ENCODE data around the gene NODAL.
A peak's percentile ranks its signal among the peaks of the same experiment; 100 is the strongest.
"Not testable (repeated sequence)": the region's sequence is repeated elsewhere in the genome, so short reads cannot be mapped to it uniquely, and the experiment has no call there.

The NODAL gene

DNA sequence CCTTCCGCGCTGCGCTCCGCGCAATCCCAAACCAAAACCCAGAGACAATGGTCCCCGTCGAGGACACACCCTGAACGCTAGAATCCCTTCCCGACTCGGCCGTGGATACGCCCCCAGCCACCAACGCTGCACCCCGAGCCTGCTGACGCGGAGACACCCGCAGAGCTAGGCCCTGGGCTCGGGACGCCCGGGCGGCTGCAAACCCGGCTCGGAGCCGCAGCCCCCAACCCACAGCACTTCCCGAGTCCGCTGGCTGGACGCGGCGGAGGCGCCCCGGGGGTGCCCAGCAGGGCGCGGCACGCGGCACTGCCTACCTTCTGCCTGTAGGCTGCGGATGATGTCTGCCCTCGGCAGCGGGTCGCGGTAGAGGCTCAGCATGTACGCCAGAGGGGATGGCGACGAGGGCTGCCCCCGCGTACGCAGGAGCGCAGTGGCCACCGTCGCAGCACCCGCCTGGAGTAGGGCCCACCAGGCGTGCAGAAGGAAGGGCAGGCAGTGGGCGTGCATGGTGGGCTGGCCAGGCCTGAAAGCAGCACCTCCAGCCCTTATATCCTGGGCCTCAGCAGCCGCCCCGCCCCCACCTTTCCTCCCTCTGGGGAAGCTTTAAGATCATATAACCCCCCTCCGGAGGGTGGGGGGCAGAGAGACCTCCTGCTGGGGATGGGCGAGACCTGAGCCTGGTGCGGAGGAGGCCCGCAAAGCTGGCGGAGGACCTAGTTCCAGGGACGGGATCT lies at the start of gene NODAL:
NODAL (minus strand) TSS at position 521 of the 734 bp plus-strand sequence; CDS start at position 507, 14 bp downstream.
- Mint-ChIP-seq H3K4me3 (peak within 1 kb of the TSS; percentile 59), H3K27me3 (peaks cover 17% of the 10 kb centered on the region), H3K36me3 (peaks cover 2% of the 10 kb centered on the region), H3K9me3 (no peaks in the 10 kb centered on the region), H3K4me1 (peaks cover 9% of the 10 kb centered on the region), H3K27ac (peak within 1 kb of the TSS; percentile 7)
- DNase-seq (ENCODE audit: low spot score in 2 of 2): no peak
- ATAC-seq (ENCODE audit: low read depth): peak; percentile 56

GRCh38 chr10:70490142-70490541 lies 48.7 kb upstream of the NODAL start:
- H3K4me1 Mint-ChIP-seq: peaks cover 49% of the 10 kb centered on the region
- no peaks in the 10 kb centered on the region for H3K36me3 Mint-ChIP-seq
- no peak for ATAC-seq (ENCODE audit: low read depth)
- peak overlapping the region; percentile 41 for H3K4me3 Mint-ChIP-seq
- H3K27ac Mint-ChIP-seq: peak overlapping the region; percentile 81
- DNase-seq (ENCODE audit: low spot score in 2 of 2): no peak
- H3K9me3 Mint-ChIP-seq: no peaks in the 10 kb centered on the region
- H3K27me3 Mint-ChIP-seq: no peaks in the 10 kb centered on the region

GRCh38 chr10:70487824-70488223 lies 46.3 kb upstream of the NODAL start:
- no peak for ATAC-seq (ENCODE audit: low read depth)
- Mint-ChIP-seq H3K4me3 (no peak overlapping the region), H3K36me3 (no peaks in the 10 kb centered on the region), H3K27ac (no peak overlapping the region), H3K9me3 (no peaks in the 10 kb centered on the region), H3K4me1 (peaks cover 26% of the 10 kb centered on the region), H3K27me3 (no peaks in the 10 kb centered on the region)
- DNase-seq (ENCODE audit: low spot score in 2 of 2): no peak

GRCh38 chr10:70483872-70484271 lies 42.4 kb upstream of the NODAL start:
- not testable (repeated sequence) for H3K27me3 Mint-ChIP-seq; H3K36me3 Mint-ChIP-seq; H3K27ac Mint-ChIP-seq; H3K4me3 Mint-ChIP-seq; ATAC-seq (ENCODE audit: low read depth); H3K9me3 Mint-ChIP-seq; DNase-seq (ENCODE audit: low spot score in 2 of 2)
- H3K4me1 Mint-ChIP-seq: peaks cover 19% of the 10 kb centered on the region

DNA sequence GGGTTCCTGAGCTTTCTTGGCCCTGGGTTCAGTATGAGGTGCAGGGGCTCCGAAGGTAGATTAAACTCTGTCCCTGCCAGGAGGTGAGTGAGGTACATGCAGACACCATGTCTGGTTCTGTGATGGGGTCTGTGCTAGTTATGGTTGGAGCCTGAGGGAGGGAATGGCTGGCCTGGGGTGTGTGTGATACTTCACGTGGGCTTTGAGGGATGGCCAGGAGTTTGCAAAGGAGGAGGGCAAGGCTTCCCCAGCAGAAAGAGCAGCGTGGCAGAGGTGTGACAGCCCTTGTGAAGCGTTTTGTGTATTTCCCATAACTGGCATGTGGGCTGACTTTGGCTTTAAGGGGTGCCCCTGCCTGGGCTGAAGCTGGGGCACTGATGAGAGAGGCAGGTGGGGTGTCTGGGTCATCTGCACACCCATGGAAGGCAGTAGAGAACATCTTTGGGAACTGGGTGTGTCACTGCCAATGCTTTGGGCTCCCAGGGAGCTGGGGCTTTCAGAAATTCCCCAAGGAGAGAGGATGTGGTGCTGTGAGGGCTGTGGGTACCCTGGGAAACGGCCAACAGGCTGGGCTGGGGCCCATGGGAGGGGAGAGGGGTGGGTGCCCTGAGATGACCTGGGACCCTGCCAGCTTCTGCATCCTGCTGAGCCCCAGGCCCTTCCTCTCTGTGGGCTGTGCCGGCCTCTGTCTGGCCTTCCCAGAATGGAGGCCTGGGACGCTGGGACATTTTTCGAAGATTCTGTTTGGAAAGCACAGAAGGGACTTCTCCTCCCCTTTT lies 41.7 kb upstream of the NODAL start:
- DNase-seq (ENCODE audit: low spot score in 2 of 2) (no peak), ATAC-seq (ENCODE audit: low read depth) (no peak)
- H3K27me3 Mint-ChIP-seq: no peaks in the 10 kb centered on the region
- H3K4me3 Mint-ChIP-seq: no peak overlapping the region
- H3K36me3 Mint-ChIP-seq: no peaks in the 10 kb centered on the region
- H3K4me1 Mint-ChIP-seq: peaks cover 16% of the 10 kb centered on the region
- no peaks in the 10 kb centered on the region for H3K9me3 Mint-ChIP-seq
- H3K27ac Mint-ChIP-seq: peak overlapping the region; percentile 15

DNA sequence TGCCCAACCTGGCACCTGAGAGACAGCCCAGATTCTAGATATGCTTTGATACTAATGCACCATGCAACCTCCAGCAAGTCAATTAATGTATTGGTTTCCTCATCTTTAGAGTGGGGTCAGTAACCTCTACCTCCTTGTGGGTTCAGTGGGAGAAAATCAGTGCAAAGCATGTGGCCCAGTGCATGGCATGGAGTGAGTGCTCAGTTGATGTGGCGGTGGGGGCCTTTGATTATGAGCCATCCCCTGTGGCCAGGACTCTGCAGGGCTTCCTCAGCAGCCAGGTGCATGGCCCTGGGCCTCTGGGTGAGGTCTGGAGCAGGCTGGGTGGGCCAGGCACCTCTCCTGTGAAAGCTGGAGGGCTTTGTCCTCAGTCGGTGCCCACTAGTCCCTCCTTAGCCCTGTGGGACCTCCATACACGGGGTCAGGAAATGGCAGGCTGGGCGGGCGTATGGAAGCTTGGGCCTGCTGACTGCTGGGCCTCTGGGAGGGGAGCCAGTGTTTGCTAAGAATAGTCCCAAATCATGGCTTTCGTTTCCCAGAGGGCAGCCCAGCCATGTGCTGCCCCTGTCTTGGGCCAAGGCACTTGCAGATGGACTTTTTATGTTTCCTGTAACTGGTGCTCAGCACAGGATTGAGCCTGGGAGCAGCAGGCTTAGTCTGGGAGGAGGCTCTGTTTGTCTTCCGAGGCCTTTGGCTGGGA lies 40.5 kb upstream of the NODAL start:
- peaks cover 25% of the 10 kb centered on the region for H3K4me1 Mint-ChIP-seq
- DNase-seq (ENCODE audit: low spot score in 2 of 2): no peak
- H3K27ac Mint-ChIP-seq: no peak overlapping the region
- no peaks in the 10 kb centered on the region for H3K36me3 Mint-ChIP-seq
- H3K27me3 Mint-ChIP-seq: no peaks in the 10 kb centered on the region
- ATAC-seq (ENCODE audit: low read depth): no peak
- no peak overlapping the region for H3K4me3 Mint-ChIP-seq
- H3K9me3 Mint-ChIP-seq: no peaks in the 10 kb centered on the region

DNA sequence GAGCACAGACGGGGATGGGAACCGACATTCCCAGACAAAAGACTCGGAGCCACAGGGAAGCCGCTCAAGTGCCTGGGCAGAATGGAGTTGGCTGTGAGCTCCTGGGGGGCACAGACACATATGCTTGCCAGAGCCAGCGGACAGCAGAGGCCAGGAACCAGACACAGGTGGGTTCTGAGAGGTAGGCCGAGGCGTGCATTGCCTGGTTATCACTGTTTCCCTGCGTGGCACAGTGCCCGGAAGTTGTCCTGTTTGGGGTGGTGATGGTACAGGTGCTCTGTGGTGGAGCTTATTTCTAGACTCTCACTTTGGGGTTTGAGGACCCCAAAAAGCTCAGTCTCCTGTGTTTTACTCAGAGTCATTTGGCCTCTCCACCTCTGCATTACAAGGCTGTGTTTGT lies 39.6 kb upstream of the NODAL start:
- H3K4me1 Mint-ChIP-seq: peaks cover 28% of the 10 kb centered on the region
- H3K4me3 Mint-ChIP-seq: no peak overlapping the region
- no peaks in the 10 kb centered on the region for H3K36me3 Mint-ChIP-seq
- peak overlapping the region; percentile 21 for H3K27ac Mint-ChIP-seq
- ATAC-seq (ENCODE audit: low read depth) (no peak), DNase-seq (ENCODE audit: low spot score in 2 of 2) (no peak)
- H3K9me3 Mint-ChIP-seq: no peaks in the 10 kb centered on the region
- no peaks in the 10 kb centered on the region for H3K27me3 Mint-ChIP-seq

- peak overlapping the region; percentile 21 for H3K27ac Mint-ChIP-seq
- DNase-seq (ENCODE audit: low spot score in 2 of 2) (no peak), ATAC-seq (ENCODE audit: low read depth) (peak; percentile 60)
- H3K36me3 Mint-ChIP-seq: no peaks in the 10 kb centered on the region
- H3K4me1 Mint-ChIP-seq: peaks cover 28% of the 10 kb centered on the region
- no peaks in the 10 kb centered on the region for H3K9me3 Mint-ChIP-seq
- peak overlapping the region; percentile 74 for H3K4me3 Mint-ChIP-seq
- H3K27me3 Mint-ChIP-seq: no peaks in the 10 kb centered on the region
Observed at GRCh38 chr10:70480239-70480861, 38.9 kb upstream of the NODAL start.

DNA sequence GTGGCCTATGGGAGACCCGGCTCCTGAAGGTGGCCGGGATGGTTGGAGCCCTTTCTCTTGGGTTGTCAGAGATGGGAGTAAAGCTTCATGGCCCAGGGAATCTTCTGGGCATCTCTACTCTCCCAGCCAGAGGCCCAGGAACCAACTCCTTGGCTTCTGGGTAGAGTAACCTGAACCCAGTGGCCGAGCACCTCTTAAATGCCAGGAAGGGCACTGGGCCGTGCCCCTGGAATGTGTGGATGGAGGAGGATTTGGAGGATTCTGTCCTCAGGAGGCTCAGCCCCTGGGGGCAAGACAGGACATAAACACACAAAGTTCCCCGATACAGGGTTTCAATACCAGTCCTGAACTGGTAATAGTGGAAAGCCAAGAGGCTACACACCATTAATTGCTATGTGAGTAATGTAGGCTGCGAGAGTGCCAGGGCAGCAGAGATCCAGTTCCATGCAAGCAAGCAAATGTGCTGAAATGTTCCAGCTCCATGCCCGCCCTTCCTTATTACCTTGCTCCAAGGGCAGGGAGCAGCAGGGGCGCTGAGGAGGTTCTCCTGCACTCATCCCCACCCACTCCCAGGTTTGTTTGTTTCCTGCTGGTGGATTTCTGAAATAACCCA lies 38.3 kb upstream of the NODAL start:
- no peaks in the 10 kb centered on the region for H3K9me3 Mint-ChIP-seq
- no peak for ATAC-seq (ENCODE audit: low read depth)

DNA sequence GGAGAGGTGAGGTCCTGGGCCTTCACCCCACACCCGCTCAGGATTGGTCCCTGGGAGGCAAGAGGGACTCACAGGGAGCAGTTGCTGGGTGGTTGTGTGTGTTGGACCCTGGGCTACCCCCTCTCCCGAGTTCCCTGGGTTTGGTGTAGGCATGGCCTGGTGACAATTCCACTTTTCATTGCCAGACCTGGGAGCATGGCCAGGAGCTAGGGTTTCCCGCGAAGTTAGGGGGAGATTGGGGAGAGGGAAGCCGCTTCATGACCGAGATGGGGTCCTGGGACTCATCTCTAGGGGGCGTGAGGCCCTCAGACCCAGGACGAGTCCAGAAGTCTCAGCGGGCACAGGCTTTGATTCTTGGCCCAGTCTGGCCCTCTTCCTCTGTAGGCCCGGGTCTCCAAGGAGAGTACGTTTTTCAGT lies 37.7 kb upstream of the NODAL start:
- ATAC-seq (ENCODE audit: low read depth) (no peak), DNase-seq (ENCODE audit: low spot score in 2 of 2) (no peak)
- H3K27me3 Mint-ChIP-seq: no peaks in the 10 kb centered on the region
- H3K9me3 Mint-ChIP-seq: no peaks in the 10 kb centered on the region
- no peaks in the 10 kb centered on the region for H3K36me3 Mint-ChIP-seq
- peak overlapping the region; percentile 70 for H3K4me3 Mint-ChIP-seq
- H3K27ac Mint-ChIP-seq: no peak overlapping the region
- H3K4me1 Mint-ChIP-seq: peaks cover 28% of the 10 kb centered on the region

More for the DNA sequence above, 38.3 kb upstream of the NODAL start:
- Mint-ChIP-seq H3K4me3 (peak overlapping the region; percentile 74), H3K4me1 (peaks cover 28% of the 10 kb centered on the region), H3K27me3 (no peaks in the 10 kb centered on the region), H3K36me3 (no peaks in the 10 kb centered on the region), H3K27ac (peak overlapping the region; percentile 21)
- DNase-seq (ENCODE audit: low spot score in 2 of 2): no peak

DNA sequence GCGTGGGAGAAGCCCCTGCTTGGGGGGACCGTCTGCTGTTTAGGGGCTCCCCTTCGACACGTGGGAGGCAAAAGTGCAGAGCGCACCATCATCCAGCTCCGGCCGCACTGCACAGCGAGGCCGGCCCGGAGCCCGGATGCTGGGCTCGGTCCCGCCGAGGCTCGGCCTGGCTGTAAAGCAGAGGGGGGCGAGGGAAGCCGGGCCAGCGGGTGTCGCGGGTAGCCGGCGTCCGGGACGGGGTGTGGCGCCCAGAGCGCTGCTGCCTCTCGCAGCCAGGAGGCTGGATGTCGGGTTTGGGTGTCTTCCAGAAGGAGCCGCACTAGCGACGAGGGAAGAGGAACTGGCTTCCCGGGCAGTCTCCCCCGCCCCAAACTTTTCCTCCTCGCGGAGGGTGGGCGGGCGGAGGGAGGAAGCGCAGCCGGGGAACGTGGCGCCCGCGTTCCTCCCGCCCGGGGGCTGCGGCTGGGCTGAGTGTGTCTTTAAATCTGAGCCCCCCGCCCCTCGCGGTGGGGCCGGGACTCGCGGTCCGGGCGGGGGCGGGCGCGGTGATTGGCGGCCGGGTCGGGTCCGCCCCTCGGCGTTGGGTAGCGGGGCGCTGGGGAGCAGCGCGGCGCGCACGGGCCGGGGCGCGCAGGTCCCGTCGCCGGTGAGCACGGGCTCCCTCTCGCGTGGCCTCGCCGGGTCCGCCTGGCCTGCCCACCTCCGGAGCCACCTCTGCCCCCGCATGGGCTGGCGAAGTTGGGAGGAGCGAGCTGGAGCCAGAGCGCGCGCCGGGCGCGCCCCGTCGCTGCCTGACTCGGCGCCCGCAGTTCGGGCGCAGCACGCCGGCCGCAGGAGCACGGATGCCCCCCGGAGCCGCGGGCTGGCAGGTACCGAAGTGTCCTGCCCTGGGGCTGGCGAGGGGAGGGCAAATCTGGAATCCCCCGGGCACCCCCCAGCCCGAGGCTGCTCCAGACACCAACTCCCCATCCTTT lies 37.0 kb upstream of the NODAL start, which contains the start of gene PALD1:
PALD1 (plus strand) TSS at position 577 of the 974 bp plus-strand sequence. CDS start 47,185 bp downstream, outside the sequence.
- Mint-ChIP-seq H3K9me3 (no peaks in the 10 kb centered on the region), H3K27ac (peak within 1 kb of the TSS; percentile 65), H3K4me1 (peaks cover 28% of the 10 kb centered on the region), H3K27me3 (no peaks in the 10 kb centered on the region), H3K4me3 (peak within 1 kb of the TSS; percentile 87), H3K36me3 (no peaks in the 10 kb centered on the region)
- ATAC-seq (ENCODE audit: low read depth) (peak; percentile 12), DNase-seq (ENCODE audit: low spot score in 2 of 2) (peak in 1 of 2 donors; percentile 54)

GRCh38 chr10:70477661-70478162 lies 36.2 kb upstream of the NODAL start:
- DNase-seq (ENCODE audit: low spot score in 2 of 2): no peak
- H3K4me3 Mint-ChIP-seq: peak overlapping the region; percentile 87

More at GRCh38 chr10:70477661-70478162, 36.2 kb upstream of the NODAL start:
- Mint-ChIP-seq H3K27me3 (no peaks in the 10 kb centered on the region), H3K36me3 (no peaks in the 10 kb centered on the region), H3K9me3 (no peaks in the 10 kb centered on the region), H3K4me1 (peaks cover 28% of the 10 kb centered on the region), H3K27ac (peak overlapping the region; percentile 65)
- ATAC-seq (ENCODE audit: low read depth): peak; percentile 71
